Measurements from ENCODE around the gene RNF115. TPM values are rescaled to one million over a fixed set of nuclear protein-coding genes. Genes with fewer than 3 reads are reported as not detected.

RNF115 gene
- total and polyA plus RNA-seq, 2 donors (not counting 3 experiments of a cell fraction or from before 2014, with no cell fraction given) = 7.6 to 17.3 TPM

- dilution Hi-C loops (cut with MboI; ENCODE audit: extremely low pct_ligation_motif_present, low sequenced_read_pairs) (no loop called here), intact Hi-C loops (cut with micrococcal nuclease) (no loop called here)
- no peak for DNase-seq (ENCODE audit: low read depth, low spot score)
- Histone ChIP-seq H3K9ac (replicated peaks; ENCODE audit: extremely low read depth, insufficient read depth, low read length) (no peak overlapping the region), H3K9me3 (replicated peaks; ENCODE audit: control insufficient read depth, insufficient read depth, low read length) (no peaks in the 10 kb centered on the region), H3K9me1 (replicated peaks; ENCODE audit: control insufficient read depth, extremely low read depth, insufficient read depth, low read length) (no peaks in the 10 kb centered on the region), H4K20me1 (replicated peaks; ENCODE audit: control insufficient read depth, extremely low read depth, insufficient read depth, low read length) (no peaks in the 10 kb centered on the region), H3K27ac (ENCODE audit: insufficient read depth, low read depth, low read length) (no peak overlapping the region), H3K4me3 (replicated peaks in 1 of 3; ENCODE audit: insufficient read depth in 1 of 3, low read depth in 1 of 3, low read length in 3 of 3) (no peak overlapping the region), H3K27me3 (ENCODE audit: control insufficient read depth in 2 of 2, insufficient read depth in 2 of 2, low read length in 2 of 2) (no peaks in the 10 kb centered on the region), H3K4me2 (ENCODE audit: insufficient read depth, low read length) (no peak overlapping the region), H2AFZ (ENCODE audit: low read depth, low read length) (no peak overlapping the region), H3K36me3 (ENCODE audit: control insufficient read depth in 2 of 2, extremely low read depth in 1 of 2, insufficient read depth in 2 of 2, low read length in 2 of 2) (peaks cover 0 to 3% of the 10 kb centered on the region in 2 experiments), H3K79me2 (ENCODE audit: control insufficient read depth, insufficient read depth, low read length) (no peaks in the 10 kb centered on the region), H3K4me1 (ENCODE audit: control insufficient read depth, extremely low read depth, insufficient read depth, low read length) (peaks cover 3% of the 10 kb centered on the region)
- no peak for FAIRE-seq
- CTCF ChIA-PET = interaction anchor here (2.2 kb wide), 1 partner anchor 9 kb away, joined by 9 read pairs; no protein-coding TSS in a partner anchor
- POLR2A ChIA-PET = no interaction called here
- BruUV-seq (replicated peaks) = no TSS peak
- TF ChIP-seq MYC (IDR thresholded peaks at IDR 0.05; ENCODE audit: low read depth, low read length) (no peak), CTCF (IDR thresholded peaks at IDR 0.05; ENCODE audit: extremely low read depth in 1 of 2, insufficient read depth in 1 of 2, low read depth in 1 of 2, low read length in 2 of 2) (no peak), EZH2 (IDR thresholded peaks at IDR 0.05; ENCODE audit: borderline replicate concordance, low read depth, low read length, severe bottlenecking) (no peak), POLR2A (IDR thresholded peaks at IDR 0.05; ENCODE audit: low read depth, low read length) (no peak), POLR2AphosphoS5 (IDR thresholded peaks at IDR 0.05; ENCODE audit: insufficient read depth, low read depth, low read length) (no peak), FOS (IDR thresholded peaks at IDR 0.05; ENCODE audit: borderline replicate concordance, insufficient read depth, low read length) (no peak), MAX (IDR thresholded peaks at IDR 0.05; ENCODE audit: insufficient read depth, insufficient read length) (no peak), GATA2 (IDR thresholded peaks at IDR 0.05; ENCODE audit: insufficient read depth, insufficient read length, low read depth, low read length) (no peak), JUN (IDR thresholded peaks at IDR 0.05; ENCODE audit: borderline replicate concordance, insufficient read depth, insufficient read length, low read depth) (no peak)
Measured at GRCh38 chr1:145729666-145730436, 94.0 kb downstream of the RNF115 start.
